Muscle of leg (tissue), 11 donors: ENCODE measurements around the gene FBXO9. TPM values are rescaled to one million over a fixed set of nuclear protein-coding genes. Genes with fewer than 3 reads are reported as not detected.
A peak's percentile ranks its signal among the peaks of the same experiment; 100 is the strongest.
"Not testable (repeated sequence)": the region's sequence is repeated elsewhere in the genome, so short reads cannot be mapped to it uniquely, and the experiment has no call there.

Experiments
- DNase-seq: peaks from one replicate; pipeline ENCODE4 v3.0.0; 2013
- H3K27ac ChIP-seq: one replicate; pipeline ENCODE4 v1.5.1; 2013; ENCODE audit warnings: mild to moderate bottlenecking, low read length, control low read depth
- H3K27me3 ChIP-seq: one replicate; pipeline ENCODE4 v1.6.1; 2013; ENCODE audit warnings: low read length; ENCODE audit not compliant: control insufficient read depth, insufficient read depth
- H3K36me3 ChIP-seq: one replicate; pipeline ENCODE4 v1.6.1; 2013; ENCODE audit warnings: low read length; ENCODE audit not compliant: control insufficient read depth, insufficient read depth
- H3K4me1 ChIP-seq: one replicate; pipeline ENCODE4 v1.6.1; 2013; ENCODE audit warnings: low read length; ENCODE audit not compliant: control insufficient read depth, insufficient read depth
- H3K4me3 ChIP-seq: one replicate; pipeline ENCODE4 v1.5.1; 2013; ENCODE audit warnings: low read length, control low read depth
- H3K9me3 ChIP-seq: replicated peaks from 2 replicates; pipeline ENCODE4 v1.6.1; 2013; ENCODE audit warnings: low read depth, low read length; ENCODE audit not compliant: control insufficient read depth
- WGBS: methylation state at CpG from one replicate; pipeline ENCODE4 v1.1.5; 2013; ENCODE audit warnings: missing lambda C conversion rate; ENCODE audit not compliant: insufficient coverage; 5-methylcytosine and 5-hydroxymethylcytosine counted together
- polyA plus RNA-seq, 8 donors: library from polyadenylated mRNA; unstranded; fragments of 120-200 nt; gene quantifications; one replicate each; pipeline versions ENCODE4 v1.2.1 to v1.2.3, GENCODE V29; 2013; ENCODE audit warnings: inconsistent platforms in 1 of 8, low replicate concordance in 1 of 8; ENCODE audit not compliant: insufficient read length in 8 of 8, insufficient read depth in 1 of 8
- total RNA-seq: library from RNA; stranded (reverse); fragments of 120-200 nt; gene quantifications from one replicate; pipeline ENCODE4 v1.2.4, GENCODE V29; 2013

FBXO9 gene
- total and polyA plus RNA-seq, 9 donors, result 47.2 to 77.1 (median 70.6) TPM

- no peak overlapping the region for H3K27ac ChIP-seq
- no peak for DNase-seq
Measured at GRCh38 chr6:53044572-53044971, 20.6 kb upstream of the FBXO9 start.

GRCh38 chr6:53045891-53046673, 19.1 kb upstream of the FBXO9 start:
- Histone ChIP-seq H3K9me3 (no peaks in the 10 kb centered on the region), H3K36me3 (peaks cover 6% of the 10 kb centered on the region), H3K27ac (no peak overlapping the region), H3K27me3 (no peaks in the 10 kb centered on the region), H3K4me3 (no peak overlapping the region), H3K4me1 (no peaks in the 10 kb centered on the region)
- WGBS, result no CpG with 5 or more reads among the region's 1 CpG
- no peak for DNase-seq

More at GRCh38 chr6:53044572-53044971, 20.6 kb upstream of the FBXO9 start:
- Histone ChIP-seq H3K4me3 (no peak overlapping the region), H3K9me3 (no peaks in the 10 kb centered on the region), H3K27me3 (no peaks in the 10 kb centered on the region), H3K36me3 (peaks cover 20% of the 10 kb centered on the region), H3K4me1 (no peaks in the 10 kb centered on the region)
- no CpG with 5 or more reads among the region's 4 CpGs for WGBS

GRCh38 chr6:53048431-53049195, 16.6 kb upstream of the FBXO9 start:
- H3K4me1 ChIP-seq, result no peaks in the 10 kb centered on the region
- H3K27me3 ChIP-seq, result no peaks in the 10 kb centered on the region
- H3K36me3 ChIP-seq, result peaks cover 2% of the 10 kb centered on the region
- no peak overlapping the region for H3K27ac ChIP-seq
- no peak overlapping the region for H3K4me3 ChIP-seq
- WGBS, result 87% methylated on average over 4 of the region's 9 CpGs
- H3K9me3 ChIP-seq, result no peaks in the 10 kb centered on the region
- DNase-seq, result no peak

- no peaks in the 10 kb centered on the region for H3K9me3 ChIP-seq
- no peaks in the 10 kb centered on the region for H3K27me3 ChIP-seq
- H3K27ac ChIP-seq, result no peak overlapping the region
- DNase-seq, result no peak
- no peaks in the 10 kb centered on the region for H3K4me1 ChIP-seq
- H3K4me3 ChIP-seq, result no peak overlapping the region
- no CpG with 5 or more reads among the region's 1 CpG for WGBS
- H3K36me3 ChIP-seq, result peaks cover 3% of the 10 kb centered on the region
Measured at GRCh38 chr6:53049415-53049814, 15.8 kb upstream of the FBXO9 start.

GRCh38 chr6:53052152-53052551, 13.1 kb upstream of the FBXO9 start:
- not testable (repeated sequence) for H3K4me1 ChIP-seq, H3K4me3 ChIP-seq, H3K9me3 ChIP-seq, H3K27ac ChIP-seq, H3K27me3 ChIP-seq, DNase-seq, H3K36me3 ChIP-seq
- 100% methylated on average over 1 of the region's 3 CpGs for WGBS

GRCh38 chr6:53054532-53054931, 10.7 kb upstream of the FBXO9 start:
- Histone ChIP-seq H3K36me3 (peaks cover 6% of the 10 kb centered on the region), H3K4me1 (peaks cover 7% of the 10 kb centered on the region), H3K27me3 (no peaks in the 10 kb centered on the region), H3K27ac (no peak overlapping the region), H3K9me3 (no peaks in the 10 kb centered on the region), H3K4me3 (no peak overlapping the region)
- 67% methylated on average over 3 of the region's 4 CpGs for WGBS
- no peak for DNase-seq

- Histone ChIP-seq H3K4me3 (no peak overlapping the region), H3K27me3 (no peaks in the 10 kb centered on the region), H3K4me1 (peaks cover 12% of the 10 kb centered on the region), H3K9me3 (no peaks in the 10 kb centered on the region), H3K27ac (no peak overlapping the region), H3K36me3 (peaks cover 6% of the 10 kb centered on the region)
- 83% methylated on average over 1 of the region's 5 CpGs for WGBS
- DNase-seq, result no peak
Measured at GRCh38 chr6:53055873-53056272, 9.3 kb upstream of the FBXO9 start.

GRCh38 chr6:53056273-53056672, 8.9 kb upstream of the FBXO9 start:
- no peak overlapping the region for H3K27ac ChIP-seq

GRCh38 chr6:53058388-53059195, 6.6 kb upstream of the FBXO9 start:
- DNase-seq, result peak; percentile 94
- H3K36me3 ChIP-seq, result peaks cover 6% of the 10 kb centered on the region
- WGBS, result no CpG with 5 or more reads among the region's 4 CpGs
- peaks cover 12% of the 10 kb centered on the region for H3K4me1 ChIP-seq
- H3K27ac ChIP-seq, result peak overlapping the region; percentile 62
- H3K4me3 ChIP-seq, result no peak overlapping the region
- H3K27me3 ChIP-seq, result no peaks in the 10 kb centered on the region
- H3K9me3 ChIP-seq, result no peaks in the 10 kb centered on the region

More at GRCh38 chr6:53056273-53056672, 8.9 kb upstream of the FBXO9 start:
- no peak overlapping the region for H3K4me3 ChIP-seq
- WGBS, result no CpG with 5 or more reads among the region's 3 CpGs
- no peak for DNase-seq
- H3K4me1 ChIP-seq, result peaks cover 12% of the 10 kb centered on the region
- H3K36me3 ChIP-seq, result peaks cover 6% of the 10 kb centered on the region
- no peaks in the 10 kb centered on the region for H3K27me3 ChIP-seq
- no peaks in the 10 kb centered on the region for H3K9me3 ChIP-seq
